ENCODE measurements around the gene EPHB1. TPM values are rescaled to one million over a fixed set of nuclear protein-coding genes. Genes with fewer than 3 reads are reported as not detected.
"Not testable (repeated sequence)": the region's sequence is repeated elsewhere in the genome, so short reads cannot be mapped to it uniquely, and the experiment has no call there.

EPHB1 gene
- polyA plus RNA-seq, 3 donors = 0.06 to 0.55 TPM; not detected in 1

- no peak overlapping the region for H3K9ac ChIP-seq (ENCODE audit: insufficient read depth, low read length, poor library complexity, severe bottlenecking)
- Mint-ChIP-seq H3K27ac (peak overlapping the region in 1 of 7 donors; percentile 41), H3K4me1 (no peaks in the 10 kb centered on the region), H3K4me3 (no peak overlapping the region), H3K27me3 (ENCODE audit: low read depth in 3 of 3) (peaks cover under 1 to 2% (median 2%) of the 10 kb centered on the region in 3 donors), H3K9me3 (peaks cover 0 to 3% (median 2%) of the 10 kb centered on the region in 7 donors), H3K36me3 (no peaks in the 10 kb centered on the region)
- TF ChIP-seq CTCF (IDR thresholded peaks at IDR 0.05) = no peak
- H3K79me2 ChIP-seq (ENCODE audit: insufficient read depth, low read length) = no peaks in the 10 kb centered on the region
- H2AFZ ChIP-seq (ENCODE audit: insufficient read depth, low read depth, low read length, poor library complexity, severe bottlenecking) = no peak overlapping the region
- H3K27ac ChIP-seq (ENCODE audit: low read depth in 1 of 2, low read length in 2 of 2) = no peak overlapping the region
- no peaks in the 10 kb centered on the region for H3K9me3 ChIP-seq (replicated peaks in 1 of 2; ENCODE audit: control insufficient read depth in 1 of 2, insufficient read depth in 1 of 2, low read length in 2 of 2)
- WGBS (ENCODE audit: insufficient coverage) = 28% methylated on average over 2 of the region's 3 CpGs
- no peak overlapping the region for H3K4me3 ChIP-seq (replicated peaks in 1 of 3; ENCODE audit: low read depth in 2 of 3, low read length in 3 of 3)
- no peaks in the 10 kb centered on the region for H3K36me3 ChIP-seq (replicated peaks in 1 of 2; ENCODE audit: control insufficient read depth in 1 of 2, insufficient read depth in 2 of 2, low read length in 2 of 2)
- no peak overlapping the region for H3K4me2 ChIP-seq (replicated peaks; ENCODE audit: extremely low read depth, low read length, poor library complexity, severe bottlenecking)
- intact Hi-C loops (cut with micrococcal nuclease) = no loop called here
- H4K20me1 ChIP-seq (ENCODE audit: insufficient read depth, low read length) = no peaks in the 10 kb centered on the region
- no peak for DNase-seq
- H3K27me3 ChIP-seq (ENCODE audit: control insufficient read depth in 2 of 2, insufficient read depth in 2 of 2, low read length in 2 of 2) = no peaks in the 10 kb centered on the region
- H3K4me1 ChIP-seq (ENCODE audit: control insufficient read depth in 1 of 2, insufficient read depth in 2 of 2, low read length in 2 of 2) = no peaks in the 10 kb centered on the region
Measured at GRCh38 chr3:134998855-134999254, 203.8 kb downstream of the EPHB1 start.

GRCh38 chr3:135000465-135000864 is 205.4 kb downstream of the EPHB1 start:
- no peak overlapping the region for H3K4me3 Mint-ChIP-seq
- H3K9ac ChIP-seq (ENCODE audit: insufficient read depth, low read length, poor library complexity, severe bottlenecking) = no peak overlapping the region

GRCh38 chr3:135005616-135006015 is 210.6 kb downstream of the EPHB1 start:
- H3K9ac ChIP-seq (ENCODE audit: insufficient read depth, low read length, poor library complexity, severe bottlenecking); H3K36me3 ChIP-seq (replicated peaks in 1 of 2; ENCODE audit: control insufficient read depth in 1 of 2, insufficient read depth in 2 of 2, low read length in 2 of 2); H3K27me3 ChIP-seq (ENCODE audit: control insufficient read depth in 2 of 2, insufficient read depth in 2 of 2, low read length in 2 of 2); H3K27me3 Mint-ChIP-seq (ENCODE audit: low read depth in 3 of 3); H3K79me2 ChIP-seq (ENCODE audit: insufficient read depth, low read length); DNase-seq; H3K4me3 Mint-ChIP-seq; H3K4me1 ChIP-seq (ENCODE audit: control insufficient read depth in 1 of 2, insufficient read depth in 2 of 2, low read length in 2 of 2); H3K4me3 ChIP-seq (replicated peaks in 1 of 3; ENCODE audit: low read depth in 2 of 3, low read length in 3 of 3); H2AFZ ChIP-seq (ENCODE audit: insufficient read depth, low read depth, low read length, poor library complexity, severe bottlenecking); H3K27ac Mint-ChIP-seq; H4K20me1 ChIP-seq (ENCODE audit: insufficient read depth, low read length); H3K27ac ChIP-seq (ENCODE audit: low read depth in 1 of 2, low read length in 2 of 2); intact Hi-C loops (cut with micrococcal nuclease); H3K4me1 Mint-ChIP-seq; H3K36me3 Mint-ChIP-seq; H3K4me2 ChIP-seq (replicated peaks; ENCODE audit: extremely low read depth, low read length, poor library complexity, severe bottlenecking); H3K9me3 ChIP-seq (replicated peaks in 1 of 2; ENCODE audit: control insufficient read depth in 1 of 2, insufficient read depth in 1 of 2, low read length in 2 of 2): not testable (repeated sequence)
- WGBS (ENCODE audit: insufficient coverage) = 100% methylated on average over 2 of the region's 19 CpGs
- H3K9me3 Mint-ChIP-seq = peaks cover 5 to 12% (median 8%) of the 10 kb centered on the region in 7 donors

More at GRCh38 chr3:135000465-135000864, 205.4 kb downstream of the EPHB1 start:
- H3K4me2 ChIP-seq (replicated peaks; ENCODE audit: extremely low read depth, low read length, poor library complexity, severe bottlenecking) = no peak overlapping the region
- no peak for DNase-seq
- Mint-ChIP-seq H3K36me3 (no peaks in the 10 kb centered on the region), H3K9me3 (peaks cover under 1 to 4% (median 2%) of the 10 kb centered on the region in 7 donors), H3K4me1 (no peaks in the 10 kb centered on the region), H3K27ac (no peak overlapping the region), H3K27me3 (ENCODE audit: low read depth in 3 of 3) (no peaks in the 10 kb centered on the region)
- no peak overlapping the region for H2AFZ ChIP-seq (ENCODE audit: insufficient read depth, low read depth, low read length, poor library complexity, severe bottlenecking)
- intact Hi-C loops (cut with micrococcal nuclease) = no loop called here
- no peak overlapping the region for H3K4me3 ChIP-seq (replicated peaks in 1 of 3; ENCODE audit: low read depth in 2 of 3, low read length in 3 of 3)
- no peak overlapping the region for H3K27ac ChIP-seq (ENCODE audit: low read depth in 1 of 2, low read length in 2 of 2)
- H3K79me2 ChIP-seq (ENCODE audit: insufficient read depth, low read length) = no peaks in the 10 kb centered on the region
- H4K20me1 ChIP-seq (ENCODE audit: insufficient read depth, low read length) = no peaks in the 10 kb centered on the region
- no peak for TF ChIP-seq CTCF (IDR thresholded peaks at IDR 0.05)
- no peaks in the 10 kb centered on the region for H3K27me3 ChIP-seq (ENCODE audit: control insufficient read depth in 2 of 2, insufficient read depth in 2 of 2, low read length in 2 of 2)
- WGBS (ENCODE audit: insufficient coverage) = no CpG with 5 or more reads among the region's 4 CpGs
- no peaks in the 10 kb centered on the region for H3K9me3 ChIP-seq (replicated peaks in 1 of 2; ENCODE audit: control insufficient read depth in 1 of 2, insufficient read depth in 1 of 2, low read length in 2 of 2)
- H3K4me1 ChIP-seq (ENCODE audit: control insufficient read depth in 1 of 2, insufficient read depth in 2 of 2, low read length in 2 of 2) = no peaks in the 10 kb centered on the region
- no peaks in the 10 kb centered on the region for H3K36me3 ChIP-seq (replicated peaks in 1 of 2; ENCODE audit: control insufficient read depth in 1 of 2, insufficient read depth in 2 of 2, low read length in 2 of 2)
